Smooth muscle cell (in vitro differentiated cells): ENCODE measurements around the gene LSP1. TPM values are rescaled to one million over a fixed set of nuclear protein-coding genes. Genes with fewer than 3 reads are reported as not detected.

Experiments used
- DNase-seq: peaks from one replicate; lab custom pipeline; 2025; ENCODE audit not compliant: unreplicated experiment; lab: John Stamatoyannopoulos, UW
- H2AFZ ChIP-seq: fragments of 200-600 bp; sonication (generic); 2 replicates; pipeline ENCODE4 v1.6.0; 2016; ENCODE audit warnings: antibody characterized with exemption, low read depth, mild to moderate bottlenecking
- H3F3A ChIP-seq: fragments of 200-600 bp; sonication (generic); 2 replicates; pipeline ENCODE4 v1.6.0; 2017; ENCODE audit warnings: antibody characterized with exemption, low read depth
- H3K27ac ChIP-seq: fragments of 200-600 bp; sonication (generic); 2 replicates; pipeline ENCODE4 v1.5.1; 2016; ENCODE audit warnings: low read depth, mild to moderate bottlenecking
- H3K27me3 ChIP-seq: fragments of 200-600 bp; sonication (generic); 2 replicates; pipeline ENCODE4 v1.6.1; 2016; ENCODE audit warnings: low read depth, mild to moderate bottlenecking
- H3K36me3 ChIP-seq: fragments of 200-600 bp; sonication (generic); 2 replicates; pipeline ENCODE4 v1.5.1; 2016; ENCODE audit warnings: low read depth
- H3K4me1 ChIP-seq: fragments of 200-600 bp; sonication (generic); 2 replicates; pipeline ENCODE4 v1.5.1; 2016; ENCODE audit warnings: low read depth
- H3K4me2 ChIP-seq: fragments of 200-600 bp; sonication (generic); 2 replicates; pipeline ENCODE4 v1.6.0; 2016; ENCODE audit warnings: mild to moderate bottlenecking
- H3K4me3 ChIP-seq: fragments of 200-600 bp; sonication (generic); 2 replicates; pipeline ENCODE4 v1.5.1; 2016; ENCODE audit warnings: mild to moderate bottlenecking
- H3K79me2 ChIP-seq: fragments of 200-600 bp; sonication (generic); 2 replicates; pipeline ENCODE4 v1.6.0; 2016; ENCODE audit warnings: low read depth, mild to moderate bottlenecking
- H3K9ac ChIP-seq: fragments of 200-600 bp; sonication (generic); 2 replicates; pipeline ENCODE4 v1.6.0; 2016; ENCODE audit warnings: low read depth
- H3K9me3 ChIP-seq: fragments of 200-600 bp; sonication (generic); replicated peaks from 2 replicates; pipeline ENCODE4 v1.5.1; 2016; ENCODE audit warnings: low read depth
- H4K20me1 ChIP-seq: fragments of 200-600 bp; sonication (generic); 2 replicates; pipeline ENCODE4 v1.6.0; 2016; ENCODE audit warnings: low read depth
- WGBS: methylation state at CpG from one replicate; pipeline ENCODE4 v1.1.7; 2016; ENCODE audit warnings: low lambda C conversion rate; 5-methylcytosine and 5-hydroxymethylcytosine counted together
- polyA plus RNA-seq: library from polyadenylated mRNA; unstranded; fragments of >200 nt; fragmentation: Nextera tagmentation; extraction: Ambion mirVana; gene quantifications from 2 replicates; pipeline ENCODE4 v1.2.1, GENCODE V29; 2016
- total RNA-seq: library from RNA; depleted of rRNA; stranded (reverse); fragments of >200 nt; gene quantifications from 2 replicates; pipeline ENCODE4 v1.2.3, GENCODE V29; 2014
- TF ChIP-seq, protein P1 (sequence below): fragments of 200-600 bp; sonication (generic); IDR thresholded peaks from 2 replicates; pipeline ENCODE4 v1.5.1; 2017; ENCODE audit warnings: borderline replicate concordance, mild to moderate bottlenecking, antibody characterized with exemption; ENCODE audit not compliant: insufficient read depth, poor library complexity, severe bottlenecking

Gene LSP1
- total and polyA plus RNA-seq, 2 experiments from 2014 or later = 2.1 to 13.7 TPM

DNA sequence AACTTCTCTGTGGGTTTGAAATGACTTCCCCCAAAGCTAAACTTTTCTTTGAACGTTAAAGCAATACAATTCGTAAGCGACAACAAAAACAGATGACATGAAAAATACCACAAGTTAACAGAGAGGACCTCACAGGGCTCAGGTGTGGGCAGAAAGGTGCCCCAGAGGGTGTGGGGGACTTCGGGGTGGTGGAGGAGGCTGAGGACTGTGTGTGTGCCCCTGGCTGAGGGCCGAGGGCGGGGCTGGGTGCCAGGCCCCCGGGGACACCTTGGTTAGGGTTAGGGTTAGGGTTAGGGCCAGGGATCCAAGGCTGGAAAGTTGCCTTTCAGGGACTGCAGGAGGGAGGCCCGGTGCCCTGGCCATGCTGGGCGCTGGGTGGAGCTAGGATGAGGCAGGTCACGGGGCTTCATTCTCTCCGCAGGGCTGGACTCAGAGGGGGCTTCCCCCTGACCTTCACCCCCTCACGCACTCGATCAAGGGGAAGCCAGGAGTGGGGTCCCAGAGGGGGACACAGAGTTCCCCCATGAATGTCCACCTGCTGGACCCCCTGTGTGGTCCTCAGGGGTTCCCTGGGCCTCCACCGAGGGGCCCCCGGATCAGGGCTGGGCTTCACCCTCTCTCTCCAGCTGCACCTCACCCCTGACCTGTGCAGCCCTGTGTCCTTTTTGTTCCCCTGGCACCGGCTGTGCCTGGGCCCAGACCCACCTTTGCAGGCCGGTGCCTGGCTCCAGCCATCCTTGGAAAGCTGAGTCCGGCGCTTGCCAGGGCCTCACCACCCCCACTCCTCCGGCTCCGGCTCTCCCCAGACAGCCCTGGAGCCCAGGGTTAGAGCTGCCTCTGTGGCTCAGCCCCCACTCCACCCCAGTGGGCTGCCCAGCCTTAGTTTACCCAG lies 7.1 kb upstream of the LSP1 start:
- H3F3A ChIP-seq = no peaks in the 10 kb centered on the region
- no peaks in the 10 kb centered on the region for H3K36me3 ChIP-seq
- DNase-seq = no peak
- H3K27ac ChIP-seq = no peak overlapping the region
- H2AFZ ChIP-seq = no peak overlapping the region
- H3K27me3 ChIP-seq = no peaks in the 10 kb centered on the region
- H3K79me2 ChIP-seq = no peaks in the 10 kb centered on the region
- no peaks in the 10 kb centered on the region for H3K9me3 ChIP-seq
- H3K9ac ChIP-seq = no peak overlapping the region
- H3K4me3 ChIP-seq = no peak overlapping the region
- no peaks in the 10 kb centered on the region for H4K20me1 ChIP-seq
- H3K4me1 ChIP-seq = no peaks in the 10 kb centered on the region
- WGBS = 92% methylated on average over 21 of the region's 21 CpGs
- no peak overlapping the region for H3K4me2 ChIP-seq
- TF ChIP-seq, protein P1, sequence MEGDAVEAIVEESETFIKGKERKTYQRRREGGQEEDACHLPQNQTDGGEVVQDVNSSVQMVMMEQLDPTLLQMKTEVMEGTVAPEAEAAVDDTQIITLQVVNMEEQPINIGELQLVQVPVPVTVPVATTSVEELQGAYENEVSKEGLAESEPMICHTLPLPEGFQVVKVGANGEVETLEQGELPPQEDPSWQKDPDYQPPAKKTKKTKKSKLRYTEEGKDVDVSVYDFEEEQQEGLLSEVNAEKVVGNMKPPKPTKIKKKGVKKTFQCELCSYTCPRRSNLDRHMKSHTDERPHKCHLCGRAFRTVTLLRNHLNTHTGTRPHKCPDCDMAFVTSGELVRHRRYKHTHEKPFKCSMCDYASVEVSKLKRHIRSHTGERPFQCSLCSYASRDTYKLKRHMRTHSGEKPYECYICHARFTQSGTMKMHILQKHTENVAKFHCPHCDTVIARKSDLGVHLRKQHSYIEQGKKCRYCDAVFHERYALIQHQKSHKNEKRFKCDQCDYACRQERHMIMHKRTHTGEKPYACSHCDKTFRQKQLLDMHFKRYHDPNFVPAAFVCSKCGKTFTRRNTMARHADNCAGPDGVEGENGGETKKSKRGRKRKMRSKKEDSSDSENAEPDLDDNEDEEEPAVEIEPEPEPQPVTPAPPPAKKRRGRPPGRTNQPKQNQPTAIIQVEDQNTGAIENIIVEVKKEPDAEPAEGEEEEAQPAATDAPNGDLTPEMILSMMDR = no peak

DNA sequence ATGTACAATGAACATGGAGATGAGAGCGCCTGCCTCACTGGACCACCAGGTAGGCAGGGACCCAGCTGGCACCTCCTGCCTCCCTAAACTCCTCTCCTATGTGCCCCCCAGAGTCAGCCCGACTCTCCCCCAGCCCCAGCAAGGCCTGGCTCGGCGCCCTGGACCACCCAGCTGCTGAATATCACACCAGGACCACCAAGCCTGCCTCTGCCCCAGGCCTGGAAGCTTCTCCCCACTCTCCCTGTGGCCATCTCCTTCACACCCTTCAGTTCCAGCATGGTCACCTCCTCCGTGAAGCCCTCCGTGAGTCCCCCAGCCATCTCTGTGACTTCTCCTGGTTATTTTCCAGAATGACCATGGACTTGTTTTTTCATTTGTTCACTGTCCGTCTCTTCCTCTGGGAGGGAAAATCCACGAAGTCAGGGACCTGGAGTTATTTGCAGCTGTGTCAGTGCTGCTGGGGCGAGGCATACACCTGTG lies 6.4 kb upstream of the LSP1 start:
- Histone ChIP-seq H3K4me2 (no peak overlapping the region), H3K9me3 (no peaks in the 10 kb centered on the region), H3K27me3 (no peaks in the 10 kb centered on the region), H2AFZ (no peak overlapping the region), H3K79me2 (no peaks in the 10 kb centered on the region), H3K4me1 (no peaks in the 10 kb centered on the region), H3K27ac (no peak overlapping the region), H3F3A (no peaks in the 10 kb centered on the region), H4K20me1 (no peaks in the 10 kb centered on the region), H3K9ac (no peak overlapping the region), H3K36me3 (no peaks in the 10 kb centered on the region), H3K4me3 (no peak overlapping the region)
- 97% methylated on average over 9 of the region's 9 CpGs for WGBS
- DNase-seq = no peak
- TF ChIP-seq, protein P1 = no peak

DNA sequence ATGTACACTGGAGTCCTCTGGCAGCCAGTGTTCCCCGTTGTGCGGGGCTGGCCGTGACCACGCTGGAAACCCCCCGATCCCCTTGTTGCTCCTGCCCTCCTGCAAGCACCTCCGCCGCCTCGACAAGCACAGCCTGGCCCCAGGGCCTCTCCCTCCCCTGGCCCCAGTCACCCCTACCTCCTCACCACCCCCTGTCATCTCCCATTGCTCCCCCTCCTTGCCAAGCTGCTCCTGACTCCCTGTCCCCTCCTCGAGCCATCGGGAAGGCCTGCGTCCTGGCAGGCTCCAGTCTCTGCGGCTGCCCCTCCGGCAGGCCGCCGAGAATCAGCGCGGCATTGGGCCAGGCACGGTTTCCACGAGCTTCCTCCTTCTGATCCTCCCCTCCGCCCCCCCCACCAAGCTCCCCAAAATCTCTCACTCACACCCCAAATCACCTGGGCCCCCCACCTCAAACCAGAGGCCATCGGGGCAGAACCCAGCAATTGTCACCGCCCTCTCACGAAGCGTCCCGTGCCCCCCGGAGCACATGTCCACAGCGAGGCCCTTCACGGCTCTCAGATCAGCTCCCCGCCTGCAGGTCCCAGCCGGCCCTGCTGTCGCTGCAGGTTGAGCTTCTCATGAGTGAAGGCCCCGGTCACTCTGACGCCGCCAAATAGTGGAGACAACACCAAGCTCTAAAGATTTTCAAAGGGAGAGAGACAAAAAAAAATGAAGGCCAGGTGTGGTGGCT lies 5.7 kb upstream of the LSP1 start:
- Histone ChIP-seq H3K9me3 (no peaks in the 10 kb centered on the region), H3K27ac (no peak overlapping the region), H3K4me2 (no peak overlapping the region), H3K36me3 (no peaks in the 10 kb centered on the region), H3K4me1 (no peaks in the 10 kb centered on the region), H3K4me3 (no peak overlapping the region), H2AFZ (no peak overlapping the region), H3F3A (no peaks in the 10 kb centered on the region), H3K9ac (no peak overlapping the region), H3K27me3 (no peaks in the 10 kb centered on the region), H3K79me2 (no peaks in the 10 kb centered on the region), H4K20me1 (no peaks in the 10 kb centered on the region)
- DNase-seq = no peak
- WGBS = 97% methylated on average over 19 of the region's 34 CpGs
- TF ChIP-seq, protein P1 = no peak
